GM12891 (cell line): Measurements from ENCODE around the gene SLC39A2.
A peak's percentile ranks its signal among the peaks of the same experiment; 100 is the strongest.
"Not testable (repeated sequence)": the region's sequence is repeated elsewhere in the genome, so short reads cannot be mapped to it uniquely, and the experiment has no call there.

Source experiments
- DNase-seq: peaks from one replicate; pipeline ENCODE4 v3.0.0; 2011; ENCODE audit warnings: low spot score; ENCODE audit not compliant: insufficient read length
- FAIRE-seq: peaks from 2 replicates; lab custom pipeline; 2011; peaks lifted over from hg19 to GRCh38; lab: Jason Lieb, UNC
- PAX5 ChIP-seq: IDR thresholded peaks from 2 replicates; pipeline ENCODE4 v1.6.1; 2011; ENCODE audit warnings: low read length, moderate library complexity, mild to moderate bottlenecking; ENCODE audit not compliant: insufficient read depth, severe bottlenecking
- POLR2A ChIP-seq: IDR thresholded peaks from 2 replicates; pipeline ENCODE4 v1.6.1; 2011; ENCODE audit warnings: low read depth, low read length, control low read depth
- POLR2AphosphoS5 ChIP-seq: IDR thresholded peaks from 2 replicates; pipeline ENCODE4 v1.6.1; 2011; ENCODE audit warnings: low read depth, low read length, control low read depth
- POU2F2 ChIP-seq: IDR thresholded peaks from 2 replicates; pipeline ENCODE4 v1.6.1; 2011; ENCODE audit warnings: low read depth, mild to moderate bottlenecking, control low read depth, low read length, moderate library complexity
- SPI1 ChIP-seq: IDR thresholded peaks from 2 replicates; pipeline ENCODE4 v1.6.1; 2011; ENCODE audit warnings: low read depth, low read length, control low read depth
- TAF1 ChIP-seq: IDR thresholded peaks from 2 replicates; pipeline ENCODE4 v1.6.1; 2011; ENCODE audit warnings: low read depth, low read length, control low read depth

Gene SLC39A2

DNA sequence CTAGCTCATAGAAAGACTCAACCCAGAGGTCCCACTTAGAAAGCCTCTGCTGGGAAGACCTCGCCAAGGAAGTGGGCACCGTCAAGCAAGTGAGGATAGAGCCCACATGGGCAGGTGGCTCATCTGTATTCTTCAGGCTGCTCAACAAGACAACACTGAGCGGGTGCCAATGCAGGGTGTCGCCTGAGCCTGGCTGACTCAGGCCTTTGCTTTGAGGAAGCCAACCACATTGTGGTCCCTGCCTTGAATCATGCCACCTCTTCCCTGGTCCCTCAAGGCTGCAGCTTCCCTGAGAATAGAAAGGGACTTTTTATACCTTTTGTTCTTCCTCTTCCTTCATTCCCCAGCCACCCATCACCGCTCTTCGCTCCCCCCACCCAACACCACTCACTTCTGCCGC is 37.7 kb downstream of the SLC39A2 start:
- no peak for FAIRE-seq
- TF ChIP-seq POU2F2 (no peak), POLR2AphosphoS5 (no peak), SPI1 (no peak), PAX5 (no peak), POLR2A (no peak), TAF1 (no peak)
- DNase-seq = no peak

DNA sequence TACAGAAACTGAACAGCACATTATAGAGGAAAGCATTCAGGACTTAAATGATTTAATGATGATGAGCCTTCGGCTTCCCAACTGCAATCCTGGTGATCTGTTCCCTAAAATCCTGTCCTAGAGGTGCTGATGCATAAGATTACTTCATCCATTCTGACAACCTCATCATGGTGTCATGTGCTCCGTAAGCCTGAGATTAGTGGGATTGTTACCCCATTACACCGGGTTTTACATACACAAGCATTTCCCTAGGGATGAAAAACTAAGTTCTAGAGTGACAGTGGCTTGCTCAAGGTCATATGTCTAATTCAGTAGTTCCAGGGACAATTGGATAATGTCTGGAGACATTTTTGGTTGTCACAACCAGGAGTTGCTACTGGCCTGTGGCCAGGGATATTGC is 38.1 kb downstream of the SLC39A2 start:
- TF ChIP-seq TAF1 (no peak), POLR2A (no peak), PAX5 (no peak)
- no peak for FAIRE-seq
- DNase-seq = no peak

DNA sequence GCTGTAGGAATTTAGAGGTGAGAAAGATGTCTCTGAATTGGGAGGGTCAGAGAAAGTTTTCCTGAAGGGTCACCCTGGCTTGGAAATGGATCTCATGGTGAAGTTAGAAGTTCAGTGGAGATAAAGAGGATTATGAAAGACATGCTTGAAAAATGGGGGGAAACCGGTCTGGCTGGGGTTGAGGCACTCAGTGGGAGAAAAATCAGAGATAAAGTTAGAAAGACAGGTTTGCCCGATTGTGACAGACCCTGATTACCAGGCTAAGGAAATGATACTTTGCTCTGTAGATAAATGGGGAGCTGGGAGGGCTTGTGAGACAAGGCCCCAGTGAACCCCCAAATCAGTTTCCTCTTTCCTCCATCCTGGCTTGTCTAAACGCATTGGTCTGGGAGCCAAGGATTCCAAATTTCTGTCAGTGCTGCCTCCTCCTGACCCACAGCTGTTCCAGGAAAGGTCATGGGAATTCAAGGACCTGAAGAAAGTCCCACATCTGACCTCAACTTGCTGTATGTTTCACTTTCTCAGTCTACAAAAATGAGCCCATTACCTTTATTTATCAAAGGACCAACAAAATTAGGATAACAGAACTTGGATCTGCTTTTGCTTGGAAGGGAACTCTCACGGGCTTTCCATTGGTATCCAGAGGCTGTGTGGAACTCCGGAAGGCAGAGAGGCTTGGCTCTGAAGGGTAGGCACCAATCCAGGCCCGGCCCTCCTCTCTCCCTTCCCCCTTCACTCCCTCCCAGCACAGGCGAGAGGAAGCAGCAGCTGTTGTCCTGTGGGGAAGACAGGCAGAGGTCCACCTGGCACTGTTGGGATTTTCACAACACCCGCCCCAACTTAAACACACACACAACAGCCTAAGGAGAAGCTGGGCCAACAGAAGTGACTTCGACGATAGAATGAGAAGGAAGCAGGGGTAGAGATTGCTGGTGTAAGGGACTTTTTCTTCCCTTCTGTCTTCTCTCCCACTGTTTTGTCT is 39.6 kb downstream of the SLC39A2 start:
- DNase-seq (no peak), FAIRE-seq (no peak)
- TF ChIP-seq POLR2A (no peak), POU2F2 (no peak), SPI1 (no peak), PAX5 (no peak), POLR2AphosphoS5 (no peak), TAF1 (no peak)

DNA sequence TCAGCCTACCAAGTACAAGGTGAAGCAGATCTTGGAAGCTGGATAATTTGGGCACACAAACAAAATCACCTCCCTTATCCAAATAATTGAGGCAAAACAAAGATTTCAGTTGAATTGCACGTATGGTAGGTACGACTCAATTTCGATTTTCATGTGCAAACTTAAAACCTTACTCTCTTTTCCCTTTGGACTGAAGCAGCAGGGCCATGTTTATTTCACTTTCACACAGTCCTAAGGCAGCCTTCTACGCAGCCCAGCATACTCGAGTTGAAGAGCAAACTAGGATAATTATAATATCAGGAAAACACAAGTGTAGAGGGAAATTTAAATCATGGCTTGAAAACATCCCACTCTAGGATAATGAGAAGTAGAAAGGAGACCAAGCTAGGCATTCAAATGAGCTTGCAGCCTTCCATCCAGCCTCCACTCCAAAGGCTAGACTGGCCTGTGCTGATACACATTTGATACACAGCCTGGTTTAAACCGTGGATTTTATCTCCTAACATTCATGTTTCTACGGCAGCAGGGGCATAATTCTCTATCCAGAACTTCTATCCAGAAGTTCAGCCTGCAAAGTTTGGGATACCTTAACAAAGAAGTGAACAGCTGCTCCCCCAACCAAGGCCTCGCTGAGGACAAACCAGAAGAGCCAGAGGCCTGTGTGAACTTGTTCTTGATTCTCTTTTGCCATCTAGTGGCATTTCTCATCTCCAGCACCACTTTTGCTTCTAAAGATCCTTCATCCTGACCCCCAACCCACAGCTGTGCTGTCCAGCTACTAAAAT is 40.7 kb downstream of the SLC39A2 start:
- no peak for FAIRE-seq
- TF ChIP-seq TAF1 = no peak
- peak; percentile 34 for DNase-seq

DNA sequence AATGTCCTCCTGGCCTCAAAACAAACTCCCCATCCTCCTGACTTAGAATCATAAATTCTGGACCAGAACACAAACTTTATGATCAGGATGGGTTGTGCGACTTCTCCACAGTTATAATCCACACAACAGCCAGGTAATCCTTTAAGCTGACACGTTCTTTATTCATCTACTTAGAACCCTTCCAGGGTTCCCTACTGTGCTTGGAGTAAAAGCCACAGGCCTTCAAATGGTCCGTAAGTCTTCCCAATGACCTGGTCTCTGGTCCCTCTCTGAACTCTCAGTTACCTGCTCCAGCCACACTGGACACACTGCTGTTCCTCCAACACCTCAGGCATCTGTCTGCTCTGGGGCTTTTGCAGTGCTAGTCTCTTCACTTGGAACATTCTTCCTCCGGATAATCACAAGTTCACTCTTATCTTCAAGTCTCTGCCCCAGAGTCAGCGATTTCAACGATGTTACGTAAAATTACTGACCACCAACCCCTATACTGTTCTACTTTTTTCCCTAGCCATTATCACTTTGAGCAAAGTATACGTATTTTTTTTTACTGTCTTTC is 41.4 kb downstream of the SLC39A2 start:
- FAIRE-seq (no peak), DNase-seq (no peak)
- TF ChIP-seq POLR2AphosphoS5 = no peak
- TF ChIP-seq TAF1 = no peak
- no peak for TF ChIP-seq POU2F2
- no peak for TF ChIP-seq POLR2A
- no peak for TF ChIP-seq PAX5
- TF ChIP-seq SPI1 = no peak

DNA sequence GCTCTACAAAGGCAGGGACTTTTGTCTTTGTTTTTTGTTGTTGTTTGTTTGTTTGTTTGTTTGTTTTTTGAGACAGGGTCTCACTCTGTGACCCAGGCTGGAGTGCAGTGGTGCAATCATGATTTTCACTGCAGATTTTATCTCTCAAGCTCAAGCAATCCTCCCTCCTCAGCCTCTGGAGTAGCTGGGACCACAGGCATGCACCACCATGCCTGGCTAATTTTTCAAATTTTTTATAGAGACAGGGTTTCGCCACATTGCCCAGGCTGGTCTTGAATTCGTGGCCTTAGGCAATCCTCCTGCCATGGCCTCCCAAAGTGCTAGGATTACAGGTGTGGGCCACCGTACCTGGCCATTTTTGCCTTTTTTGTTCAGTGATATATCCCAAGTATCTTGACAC is 41.8 kb downstream of the SLC39A2 start:
- FAIRE-seq, DNase-seq: not testable (repeated sequence)

DNA sequence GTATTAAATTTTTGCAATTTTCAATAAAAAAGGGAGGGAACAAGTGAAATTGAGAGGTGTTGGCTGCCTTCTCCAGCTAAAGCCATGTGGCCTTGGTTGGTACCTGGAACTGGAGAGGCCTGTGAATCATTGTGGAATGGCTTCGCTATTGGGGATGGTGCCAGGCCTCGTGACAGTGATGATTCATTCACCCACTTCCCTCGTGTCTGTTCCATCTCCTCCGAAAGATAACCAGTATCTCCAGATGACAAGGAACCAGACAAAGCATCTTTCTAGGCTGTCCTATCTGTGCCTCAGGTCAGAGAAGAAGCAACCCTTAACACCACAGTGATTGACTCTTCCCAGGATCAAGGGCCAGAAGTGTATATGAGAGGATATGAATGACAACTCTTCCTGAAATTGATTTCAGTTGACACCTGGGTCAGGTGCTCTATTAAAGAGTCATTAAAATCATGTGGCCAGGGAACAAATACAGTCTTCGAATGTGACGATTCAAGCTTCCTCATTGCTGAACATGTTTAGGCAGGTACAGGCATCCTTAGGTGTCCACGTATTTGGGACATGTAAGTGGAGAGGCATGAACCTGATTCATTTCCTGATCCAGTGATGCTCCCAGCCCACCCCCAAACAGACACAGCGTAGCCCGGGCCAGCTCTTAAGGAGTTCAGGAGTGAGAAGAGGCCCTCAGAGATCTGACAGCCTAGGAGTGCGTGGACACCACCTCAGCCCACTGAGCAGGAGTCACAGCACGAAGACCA is 42.8 kb downstream of the SLC39A2 start, which contains the start of gene RNASE7:
TSS of gene RNASE7 (plus strand) at position 687 of the 758 bp plus-strand sequence. CDS start 631 bp downstream, outside the sequence.
- TF ChIP-seq POLR2AphosphoS5 (no peak), POLR2A (no peak), SPI1 (no peak), TAF1 (no peak), PAX5 (no peak), POU2F2 (no peak)
- FAIRE-seq (no peak), DNase-seq (no peak)

DNA sequence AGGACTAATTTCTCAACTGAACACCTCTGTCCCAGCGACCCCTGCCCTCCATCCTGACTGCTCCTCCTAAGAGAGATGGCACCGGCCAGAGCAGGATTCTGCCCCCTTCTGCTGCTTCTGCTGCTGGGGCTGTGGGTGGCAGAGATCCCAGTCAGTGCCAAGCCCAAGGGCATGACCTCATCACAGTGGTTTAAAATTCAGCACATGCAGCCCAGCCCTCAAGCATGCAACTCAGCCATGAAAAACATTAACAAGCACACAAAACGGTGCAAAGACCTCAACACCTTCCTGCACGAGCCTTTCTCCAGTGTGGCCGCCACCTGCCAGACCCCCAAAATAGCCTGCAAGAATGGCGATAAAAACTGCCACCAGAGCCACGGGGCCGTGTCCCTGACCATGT is 43.8 kb downstream of the SLC39A2 start:
- FAIRE-seq (no peak), DNase-seq (no peak)
- TF ChIP-seq SPI1 = no peak
- no peak for TF ChIP-seq POU2F2
- no peak for TF ChIP-seq POLR2A
- no peak for TF ChIP-seq PAX5
- TF ChIP-seq TAF1 = no peak
- no peak for TF ChIP-seq POLR2AphosphoS5

DNA sequence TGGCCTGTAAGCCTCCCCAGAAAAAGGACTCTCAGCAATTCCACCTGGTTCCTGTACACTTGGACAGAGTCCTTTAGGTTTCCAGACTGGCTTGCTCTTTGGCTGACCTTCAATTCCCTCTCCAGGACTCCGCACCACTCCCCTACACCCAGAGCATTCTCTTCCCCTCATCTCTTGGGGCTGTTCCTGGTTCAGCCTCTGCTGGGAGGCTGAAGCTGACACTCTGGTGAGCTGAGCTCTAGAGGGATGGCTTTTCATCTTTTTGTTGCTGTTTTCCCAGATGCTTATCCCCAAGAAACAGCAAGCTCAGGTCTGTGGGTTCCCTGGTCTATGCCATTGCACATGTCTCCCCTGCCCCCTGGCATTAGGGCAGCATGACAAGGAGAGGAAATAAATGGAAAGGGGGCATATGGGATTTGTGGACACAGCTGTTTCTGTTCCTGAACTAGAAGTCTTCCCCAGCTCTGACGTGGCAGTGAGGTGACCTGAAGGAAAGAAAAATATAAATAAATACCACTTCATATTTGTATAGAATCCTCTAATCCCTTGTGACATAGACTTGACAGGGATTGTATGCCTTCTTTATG is 44.4 kb downstream of the SLC39A2 start:
- FAIRE-seq (no peak), DNase-seq (no peak)
- TF ChIP-seq POU2F2 (no peak), POLR2AphosphoS5 (no peak), POLR2A (no peak), PAX5 (no peak), TAF1 (no peak), SPI1 (no peak)

DNA sequence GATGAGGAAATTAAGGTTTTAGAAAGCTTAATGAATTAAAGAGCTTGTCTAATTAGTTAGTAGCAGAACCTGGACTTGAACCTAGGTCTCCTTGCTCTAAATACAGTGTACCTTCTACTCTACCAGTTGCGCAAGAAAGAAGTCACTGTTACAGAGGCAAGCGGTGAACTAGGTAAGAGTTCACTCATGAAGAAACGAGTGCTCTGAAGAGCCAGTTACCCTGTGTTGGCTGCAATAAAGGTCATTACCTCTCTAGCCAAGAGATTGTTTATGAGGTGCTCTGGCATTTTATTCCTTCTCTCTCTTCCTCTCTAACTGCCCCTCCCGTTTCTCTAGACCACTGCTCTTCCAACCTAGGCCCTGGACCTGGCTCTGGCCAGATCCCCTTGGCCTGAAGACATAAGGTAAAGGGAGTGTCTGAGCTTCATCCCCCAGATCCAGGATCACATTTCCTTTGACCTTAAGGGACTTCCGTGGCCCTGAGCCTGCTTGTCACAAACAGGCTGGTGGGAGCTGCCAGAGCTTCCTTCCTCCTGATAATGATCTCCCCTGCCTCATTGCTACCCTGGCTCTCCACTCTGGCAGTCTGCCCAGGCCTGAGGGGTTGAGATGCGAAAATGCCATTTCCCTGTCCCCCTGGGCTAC is 45.0 kb downstream of the SLC39A2 start:
- no peak for TF ChIP-seq POU2F2
- FAIRE-seq (no peak), DNase-seq (no peak)
